Measurements from ENCODE around the gene REV3L.
A peak's percentile ranks its signal among the peaks of the same experiment; 100 is the strongest.

Gene REV3L

DNA sequence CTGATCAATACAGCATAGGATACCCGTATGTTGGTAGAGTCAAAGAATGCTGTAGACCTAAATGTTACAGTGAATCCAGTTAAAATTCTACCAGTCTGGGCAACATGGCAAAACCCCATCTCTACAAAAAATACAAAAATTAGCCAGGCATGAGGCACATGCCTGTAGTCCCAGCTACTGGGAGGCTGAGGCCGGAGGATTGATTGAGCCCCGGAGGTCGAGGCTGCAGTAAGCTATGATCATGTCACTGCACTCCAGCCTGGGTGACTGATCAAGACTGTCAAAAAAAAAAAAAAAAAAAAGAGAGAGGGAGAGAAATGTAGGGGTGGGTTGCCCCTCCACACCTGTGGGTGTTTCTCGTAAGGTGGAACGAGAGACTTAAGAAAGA is 228.2 kb downstream of the REV3L start:
- no peaks in the 10 kb centered on the region for H3K9me3 ChIP-seq
- H3K27me3 ChIP-seq (ENCODE audit: low read depth), result no peaks in the 10 kb centered on the region
- H3K4me3 ChIP-seq, result no peak overlapping the region; the same call in 1 of the 2 replicates
- in situ Hi-C loops (cut with MboI; ENCODE audit: low sequenced_read_pairs), result no loop called here
- H3K36me3 ChIP-seq (replicated peaks), result no peaks in the 10 kb centered on the region
- H3K4me1 ChIP-seq, result peaks cover 36% of the 10 kb centered on the region
- DNase-seq (ENCODE audit: low spot score in 2 of 2), result peak in 1 of 2 experiments; percentile 48

DNA sequence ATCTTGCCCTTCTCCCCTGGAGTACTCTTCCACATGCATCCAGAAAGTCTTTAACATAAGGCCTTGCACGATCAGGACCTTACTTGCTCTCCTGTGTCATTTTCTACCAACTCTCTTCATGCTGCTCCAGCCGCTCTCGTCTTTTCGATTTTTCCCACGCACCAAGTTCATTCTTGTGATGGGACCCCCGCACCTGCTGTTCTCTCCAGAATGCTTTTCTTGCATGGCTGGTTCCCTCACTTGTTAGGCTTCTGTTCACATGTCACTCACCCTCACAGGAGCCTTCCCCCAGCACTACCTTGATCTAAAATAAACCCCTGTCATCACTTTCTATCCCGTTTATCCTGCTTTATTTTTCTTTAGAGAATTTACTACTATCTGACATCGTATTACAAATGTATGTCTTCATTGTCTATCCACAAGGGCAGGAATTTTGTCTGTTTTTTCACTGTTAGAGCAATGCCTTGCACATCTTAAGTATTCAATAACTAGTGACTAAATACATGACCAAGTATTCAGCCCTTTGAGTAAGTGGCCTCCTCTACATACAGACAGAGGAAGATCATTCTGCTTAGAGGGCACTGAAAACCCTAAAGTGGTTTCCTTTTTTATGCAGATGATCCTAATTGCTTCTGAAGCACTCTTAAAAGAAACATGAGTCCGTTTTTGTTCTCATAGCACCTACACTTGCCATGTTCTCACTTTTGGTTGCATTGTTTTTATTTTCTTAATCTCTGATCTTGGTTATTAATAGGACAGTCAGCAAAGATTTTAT is 228.8 kb downstream of the REV3L start:
- DNase-seq (ENCODE audit: low spot score in 2 of 2), result peak; percentile 16 to 90
- H3K4me3 ChIP-seq, result no peak overlapping the region
- in situ Hi-C loops (cut with MboI; ENCODE audit: low sequenced_read_pairs), result no loop called here

DNA sequence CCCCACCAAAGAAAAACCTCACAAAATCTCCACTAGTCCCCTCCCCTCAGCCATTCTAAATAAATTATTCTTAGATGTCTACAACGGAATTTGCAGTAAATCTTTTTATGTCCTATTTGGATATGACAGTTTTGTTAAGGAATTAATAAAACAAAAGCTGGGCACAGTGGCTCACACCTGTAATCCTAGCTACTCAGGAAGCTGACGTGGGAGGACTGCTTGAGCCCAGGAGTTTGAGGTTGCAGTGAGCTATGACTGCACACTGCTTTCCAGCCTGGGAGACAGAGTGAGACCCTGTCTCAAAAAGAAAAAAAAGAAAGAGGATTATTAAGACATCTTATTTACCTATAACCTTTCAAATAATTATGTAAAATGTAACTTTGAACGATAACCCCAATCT is 230.3 kb downstream of the REV3L start:
- Histone ChIP-seq H3K4me3 (no peak overlapping the region), H3K9me3 (no peaks in the 10 kb centered on the region), H3K4me1 (peaks cover 31% of the 10 kb centered on the region), H3K27me3 (ENCODE audit: low read depth) (no peaks in the 10 kb centered on the region), H3K36me3 (replicated peaks) (no peaks in the 10 kb centered on the region)
- in situ Hi-C loops (cut with MboI; ENCODE audit: low sequenced_read_pairs), result no loop called here
- DNase-seq (ENCODE audit: low spot score in 2 of 2), result no peak

More for the DNA sequence above, 228.8 kb downstream of the REV3L start:
- Histone ChIP-seq H3K36me3 (replicated peaks) (no peaks in the 10 kb centered on the region), H3K4me1 (peaks cover 36% of the 10 kb centered on the region), H3K9me3 (no peaks in the 10 kb centered on the region), H3K27me3 (ENCODE audit: low read depth) (no peaks in the 10 kb centered on the region)

DNA sequence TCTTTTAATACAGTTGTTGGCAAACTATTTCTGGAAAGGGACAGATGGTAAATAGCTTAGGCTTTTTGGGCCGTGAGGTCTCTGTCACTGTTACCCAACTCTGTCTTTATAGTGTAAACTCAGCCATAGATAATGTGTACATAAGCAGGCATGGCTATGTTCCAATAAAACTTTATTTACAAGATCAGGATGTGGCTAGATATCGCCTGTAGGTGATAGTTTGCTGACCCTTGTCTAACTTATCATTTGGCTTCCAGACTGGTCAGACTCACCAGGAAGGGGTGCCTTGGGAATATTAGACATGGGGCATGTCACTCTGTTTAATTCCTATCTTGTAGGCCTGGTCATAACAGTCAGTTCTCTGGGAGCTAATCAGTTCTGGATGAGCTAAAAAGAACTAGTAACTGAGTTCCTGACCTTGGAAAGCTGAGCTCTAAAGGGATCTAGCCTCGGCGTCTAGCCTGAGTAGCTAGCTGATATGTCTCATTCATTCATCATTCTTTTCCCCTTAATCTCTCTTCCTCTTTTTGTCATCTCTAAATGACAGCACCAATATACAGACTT is 232.1 kb downstream of the REV3L start:
- in situ Hi-C loops (cut with MboI; ENCODE audit: low sequenced_read_pairs), result no loop called here
- Histone ChIP-seq H3K9me3 (no peaks in the 10 kb centered on the region), H3K4me1 (peaks cover 24% of the 10 kb centered on the region), H3K4me3 (no peak overlapping the region), H3K27me3 (ENCODE audit: low read depth) (no peaks in the 10 kb centered on the region), H3K36me3 (replicated peaks) (no peaks in the 10 kb centered on the region)
- DNase-seq (ENCODE audit: low spot score in 2 of 2), result no peak

Measured in HAP-1 (cell line).